ENCODE measurements around the gene LMO2. TPM values are rescaled to one million over a fixed set of nuclear protein-coding genes. Genes with fewer than 3 reads are reported as not detected.
A peak's percentile ranks its signal among the peaks of the same experiment; 100 is the strongest.

LMO2 gene
- total RNA-seq, 4 donors from 2014 or later: 22.4 to 45.2 (median 29.9) TPM

GRCh38 chr11:33868647-33869461 is 23.0 kb downstream of the LMO2 start:
- H3K36me3 ChIP-seq: no peaks in the 10 kb centered on the region
- DNase-seq: no peak
- H3K4me3 ChIP-seq: peak overlapping the region; percentile 37 to 42
- intact Hi-C loops (cut with DNase I; ENCODE audit: low total_unique reads): no loop called here
- TF ChIP-seq POLR2A (IDR thresholded peaks at IDR 0.05) (peak in 1 of 2 donors; percentile 2), CTCF (IDR thresholded peaks at IDR 0.05) (no peak)
- H3K27ac ChIP-seq: peak overlapping the region; percentile 69 to 79
- peaks cover 5 to 8% of the 10 kb centered on the region in 2 donors for H3K27me3 ChIP-seq
- peaks cover 0 to 7% of the 10 kb centered on the region in 2 donors for H3K4me1 ChIP-seq
- H3K9me3 ChIP-seq: no peaks in the 10 kb centered on the region

GRCh38 chr11:33867996-33868646 is 23.8 kb downstream of the LMO2 start:
- Histone ChIP-seq H3K27me3 (peaks cover 0 to 8% of the 10 kb centered on the region in 2 donors), H3K9me3 (no peaks in the 10 kb centered on the region), H3K4me3 (peak overlapping the region in 1 of 2 donors; percentile 11), H3K36me3 (no peaks in the 10 kb centered on the region), H3K27ac (peak overlapping the region; percentile 69 to 79), H3K4me1 (peaks cover 0 to 7% of the 10 kb centered on the region in 2 donors)
- DNase-seq: no peak
- intact Hi-C loops (cut with DNase I; ENCODE audit: low total_unique reads): no loop called here
- TF ChIP-seq CTCF (IDR thresholded peaks at IDR 0.05) (no peak), POLR2A (IDR thresholded peaks at IDR 0.05) (no peak)

GRCh38 chr11:33867561-33867960 is 24.3 kb downstream of the LMO2 start:
- DNase-seq: no peak
- H3K36me3 ChIP-seq: no peaks in the 10 kb centered on the region
- H3K4me3 ChIP-seq: no peak overlapping the region
- peaks cover 0 to 8% of the 10 kb centered on the region in 2 donors for H3K27me3 ChIP-seq
- peak overlapping the region in 1 of 2 donors; percentile 79 for H3K27ac ChIP-seq
- no peaks in the 10 kb centered on the region for H3K9me3 ChIP-seq
- peaks cover 0 to 7% of the 10 kb centered on the region in 2 donors for H3K4me1 ChIP-seq
- TF ChIP-seq POLR2A (IDR thresholded peaks at IDR 0.05) (no peak), CTCF (IDR thresholded peaks at IDR 0.05) (no peak)
- intact Hi-C loops (cut with DNase I; ENCODE audit: low total_unique reads): no loop called here

- DNase-seq: no peak
- intact Hi-C loops (cut with DNase I; ENCODE audit: low total_unique reads): no loop called here
- no peaks in the 10 kb centered on the region for H3K36me3 ChIP-seq
- no peak overlapping the region for H3K4me3 ChIP-seq
- H3K4me1 ChIP-seq: peaks cover 0 to 7% of the 10 kb centered on the region in 2 donors
- peak overlapping the region in 1 of 2 donors; percentile 79 for H3K27ac ChIP-seq
- H3K9me3 ChIP-seq: no peaks in the 10 kb centered on the region
- H3K27me3 ChIP-seq: peaks cover 0 to 8% of the 10 kb centered on the region in 2 donors
- no peak for TF ChIP-seq POLR2A (IDR thresholded peaks at IDR 0.05)
- no peak for TF ChIP-seq CTCF (IDR thresholded peaks at IDR 0.05)
Measured at GRCh38 chr11:33866936-33867335, 24.9 kb downstream of the LMO2 start.

- intact Hi-C loops (cut with DNase I; ENCODE audit: low total_unique reads): no loop called here
- Histone ChIP-seq H3K9me3 (no peaks in the 10 kb centered on the region), H3K27me3 (no peaks in the 10 kb centered on the region), H3K4me1 (no peaks in the 10 kb centered on the region), H3K4me3 (no peak overlapping the region), H3K27ac (peak overlapping the region in 1 of 2 donors; percentile 9), H3K36me3 (no peaks in the 10 kb centered on the region)
- TF ChIP-seq CTCF (IDR thresholded peaks at IDR 0.05) (no peak), POLR2A (IDR thresholded peaks at IDR 0.05) (no peak)
- DNase-seq: no peak
Measured at GRCh38 chr11:33864479-33864878, 27.4 kb downstream of the LMO2 start.
